K562 (cell line): Measurements from ENCODE around the gene RBFOX2. TPM values are rescaled to one million over a fixed set of nuclear protein-coding genes. Genes with fewer than 3 reads are reported as not detected.

ENCODE experiments used
- ATAC-seq: fragments of 200-7000 bp; cut with Tn5 transposase; 3 replicates; pipeline ENCODE4 v1.9.1; 2020; ENCODE audit warnings: moderate library complexity
- BruUV-seq: library from RNA; stranded (reverse); fragments of 400-500 nt; replicated peaks from 2 replicates; lab custom pipeline; 2021; lab: Mats Ljungman, UMichigan
- CTCF ChIA-PET: fragments of 300-600 bp; formaldehyde crosslinking; extraction: SDS; loops from one replicate; lab custom pipeline; 2021; ENCODE audit warnings: low intra/inter-chr PET ratio; lab: Yijun Ruan, JAX
- POLR2A ChIA-PET: fragments of 300-600, 350-650 bp; sonication (Branson Sonifier 250); formaldehyde crosslinking; extraction: SDS; loops from one replicate; lab custom pipeline; 2021; ENCODE audit warnings: antibody characterized with exemption, inconsistent platforms; lab: Yijun Ruan, JAX
- DNase-seq, 4 experiments: peaks; one replicate each; pipeline versions ENCODE4 v3.0.0 to v3.0.0-alpha.2; 2011 to 2018; ENCODE audit warnings: low spot score in 3 of 4, mixed read lengths in 3 of 4; ENCODE audit errors: extremely low read depth in 1 of 4
- FAIRE-seq: peaks from 2 replicates; lab custom pipeline; 2011; peaks lifted over from hg19 to GRCh38; lab: Jason Lieb, UNC
- H2AFZ ChIP-seq: 2 replicates; pipeline ENCODE4 v1.6.0; 2011; ENCODE audit warnings: low read depth, low read length, control low read depth, inconsistent platforms
- H3K27ac ChIP-seq: fragments of 200-600 bp; 3 replicates; pipeline ENCODE4 v1.8.0; 2011; ENCODE audit warnings: low read depth, mild to moderate bottlenecking, control low read depth, inconsistent platforms, low read length, moderate library complexity, mixed read lengths; ENCODE audit errors: extremely low read depth
- H3K27me3 ChIP-seq, 2 experiments: fragments of 300-600 bp in 1 of 2; 2 replicates in 1 of 2; 3 replicates in 1 of 2; pipeline versions ENCODE4 v1.6.0 to v1.8.0; 2011; ENCODE audit warnings: inconsistent platforms in 2 of 2, low read length in 2 of 2, mild to moderate bottlenecking in 1 of 2, mixed read lengths in 1 of 2, moderate library complexity in 1 of 2; ENCODE audit not compliant: control insufficient read depth in 2 of 2, insufficient read depth in 2 of 2
- H3K36me3 ChIP-seq: fragments of 300-600 bp; 3 replicates; pipeline ENCODE4 v1.8.0; 2011; ENCODE audit warnings: mild to moderate bottlenecking, low read length, inconsistent platforms; ENCODE audit not compliant: control insufficient read depth, insufficient read depth
- H3K4me1 ChIP-seq, 2 experiments: fragments of 200-600 bp in 1 of 2; replicated peaks in 1 of 2; 2 replicates in 1 of 2; 3 replicates in 1 of 2; pipeline versions ENCODE4 v1.5.1 to v1.8.0; 2011; ENCODE audit warnings: inconsistent platforms in 2 of 2, low read length in 2 of 2, mild to moderate bottlenecking in 1 of 2, mixed read lengths in 1 of 2, moderate library complexity in 1 of 2; ENCODE audit not compliant: control insufficient read depth in 2 of 2, insufficient read depth in 2 of 2
- H3K4me2 ChIP-seq: 2 replicates; pipeline ENCODE4 v1.6.1; 2011; ENCODE audit warnings: low read length, control low read depth, inconsistent platforms, mixed read lengths; ENCODE audit not compliant: insufficient read depth
- H3K4me3 ChIP-seq: fragments of 200-600 bp; sonication (generic), shearing (Covaris generic); 2 replicates; pipeline ENCODE4 v1.5.1; 2016; ENCODE audit warnings: control low read depth, inconsistent platforms
- H3K79me2 ChIP-seq: fragments of 200-600 bp; 3 replicates; pipeline ENCODE4 v1.8.0; 2011; ENCODE audit warnings: low read length, inconsistent platforms; ENCODE audit not compliant: control insufficient read depth, insufficient read depth
- H3K9ac ChIP-seq, 2 experiments: 2 replicates each; pipeline versions ENCODE4 v1.6.0 to v1.6.1; 2011; ENCODE audit warnings: low read depth in 2 of 2, low read length in 2 of 2, control low read depth in 1 of 2, inconsistent platforms in 1 of 2, mild to moderate bottlenecking in 1 of 2, mixed read lengths in 1 of 2; ENCODE audit not compliant: insufficient read depth in 1 of 2
- H3K9me1 ChIP-seq: one replicate; pipeline ENCODE4 v1.6.0; 2011; ENCODE audit warnings: inconsistent platforms, mild to moderate bottlenecking, low read length, moderate library complexity; ENCODE audit not compliant: control insufficient read depth, insufficient read depth
- H3K9me3 ChIP-seq: replicated peaks from 2 replicates; pipeline ENCODE4 v1.5.1; 2011; ENCODE audit warnings: low read depth, low read length, inconsistent platforms; ENCODE audit not compliant: control insufficient read depth, insufficient read depth
- H4K20me1 ChIP-seq: replicated peaks from 2 replicates; pipeline ENCODE4 v1.6.1; 2011; ENCODE audit warnings: low read length, inconsistent platforms, mixed read lengths; ENCODE audit not compliant: control insufficient read depth, insufficient read depth
- PHF20 ChIP-seq: fragments of 450-650 bp; IDR thresholded peaks from 2 replicates; pipeline ENCODE4 v1.6.1; 2018; ENCODE audit not compliant: partially characterized antibody
- TOE1 ChIP-seq, 2 experiments: fragments of 450-650 bp in 1 of 2; sonication (generic) in 1 of 2; formaldehyde crosslinking in 1 of 2; IDR thresholded peaks; 2 replicates each; pipeline versions ENCODE4 v1.7.1 to v1.8.0; 2016 to 2022; ENCODE audit warnings: borderline replicate concordance in 2 of 2, mild to moderate bottlenecking in 2 of 2, antibody characterized with exemption in 1 of 2, inconsistent platforms in 1 of 2, low read depth in 1 of 2, missing genetic modification reagents in 1 of 2, moderate library complexity in 1 of 2
- ZBTB11 ChIP-seq, 3 experiments: fragments of 200-800 bp in 1 of 3; fragments of 250-450 bp in 1 of 3; fragments of 450-650 bp in 1 of 3; sonication (Bioruptor Pico) in 1 of 3; sonication (Bioruptor generic) in 1 of 3; formaldehyde crosslinking in 1 of 3; IDR thresholded peaks; 2 replicates each; pipeline versions ENCODE4 v1.6.1 to v1.8.0; 2016 to 2022; ENCODE audit warnings: mild to moderate bottlenecking in 2 of 3, missing genetic modification characterization in 2 of 3, missing compliant biosample characterization in 1 of 3, moderate library complexity in 1 of 3
- WGBS: fragments of 100-300 bp; shearing (Covaris generic); methylation state at CpG from one replicate; pipeline ENCODE4 v1.1.6; 2016; ENCODE audit warnings: low coverage, mixed read lengths; ENCODE audit not compliant: insufficient coverage; ENCODE audit errors: missing lambda C conversion rate; 5-methylcytosine and 5-hydroxymethylcytosine counted together
- in situ Hi-C: fragments of 300-500 bp; cut with MboI; formaldehyde crosslinking; loops from 4 replicates; pipeline ENCODE4 v1.15.0; 2018; ENCODE audit warnings: inconsistent platforms, mixed read lengths
- intact Hi-C: fragments of 100-400 bp; cut with micrococcal nuclease; formaldehyde crosslinking; loops from 2 replicates; pipeline ENCODE4 v1.14.2; 2022
- polyA plus RNA-seq, 8 experiments: library from polyadenylated mRNA; depleted of rRNA in 4 of 8; stranded (reverse) in 5 of 8; unstranded in 3 of 8; fragments of >200 nt; fragmentation: Nextera tagmentation in 2 of 8; fragmentation: Illumina TruSeq in 1 of 8; extraction: Ambion mirVana in 2 of 8; extraction: Trizol in 1 of 8; gene quantifications; 2 replicates each; pipeline versions ENCODE4 v1.2.1 to v1.2.3, GENCODE V29; 2011 to 2014; ENCODE audit warnings: inconsistent platforms in 1 of 8, missing spikeins in 1 of 8
- total RNA-seq, 7 experiments: library from RNA; depleted of rRNA in 6 of 7; stranded (reverse); fragments of >200 nt in 6 of 7; fragmentation: Illumina TruSeq in 2 of 7; extraction: Trizol in 2 of 7; gene quantifications; 2 replicates each; pipeline versions ENCODE4 v1.2.1 to v1.2.3, GENCODE V29; 2011 to 2021; ENCODE audit warnings: low replicate concordance in 1 of 7

The RBFOX2 gene
- total and polyA plus RNA-seq, 9 of the 15 experiments (the other 6 are each of a cell fraction or from before 2014, with no cell fraction given): 5.8 to 24.8 (median 14.2) TPM

- no TSS peak for BruUV-seq
- no peak for FAIRE-seq
- ATAC-seq: no peak
- Histone ChIP-seq H3K9me1 (no peaks in the 10 kb centered on the region), H4K20me1 (no peaks in the 10 kb centered on the region; the same call in 1 of the 2 replicates), H3K79me2 (peaks cover 4% of the 10 kb centered on the region; the same call in 2 of the 3 replicates), H3K9me3 (no peaks in the 10 kb centered on the region), H3K4me3 (no peak overlapping the region), H2AFZ (no peak overlapping the region), H3K27ac (no peak overlapping the region), H3K4me2 (no peak overlapping the region), H3K36me3 (no peaks in the 10 kb centered on the region), H3K27me3 (no peaks in the 10 kb centered on the region), H3K9ac (no peak overlapping the region), H3K4me1 (no peaks in the 10 kb centered on the region; a peak in 1 of 5 replicates)
- ChIA-PET CTCF (no interaction called here), POLR2A (no interaction called here)
- WGBS: 66% methylated on average over 4 of the region's 4 CpGs
- intact Hi-C loops: no loop called here
- no peak for DNase-seq
- in situ Hi-C loops: no loop called here
- TF ChIP-seq ZBTB11 (CRISPR knock-in tag; IDR thresholded peaks at IDR 0.05) (no peak), TOE1 (IDR thresholded peaks at IDR 0.05; ENCODE audit: borderline replicate concordance) (no peak), TOE1 (CRISPR knock-in tag; IDR thresholded peaks at IDR 0.05; ENCODE audit: borderline replicate concordance, low read depth) (no peak), PHF20 (no peak)
Observed at GRCh38 chr22:35861451-35861850, 167.2 kb downstream of the RBFOX2 start.
